ENCODE results near the gene RAB11FIP5.
"Not testable (repeated sequence)": the region's sequence is repeated elsewhere in the genome, so short reads cannot be mapped to it uniquely, and the experiment has no call there.

The RAB11FIP5 gene, protein sequence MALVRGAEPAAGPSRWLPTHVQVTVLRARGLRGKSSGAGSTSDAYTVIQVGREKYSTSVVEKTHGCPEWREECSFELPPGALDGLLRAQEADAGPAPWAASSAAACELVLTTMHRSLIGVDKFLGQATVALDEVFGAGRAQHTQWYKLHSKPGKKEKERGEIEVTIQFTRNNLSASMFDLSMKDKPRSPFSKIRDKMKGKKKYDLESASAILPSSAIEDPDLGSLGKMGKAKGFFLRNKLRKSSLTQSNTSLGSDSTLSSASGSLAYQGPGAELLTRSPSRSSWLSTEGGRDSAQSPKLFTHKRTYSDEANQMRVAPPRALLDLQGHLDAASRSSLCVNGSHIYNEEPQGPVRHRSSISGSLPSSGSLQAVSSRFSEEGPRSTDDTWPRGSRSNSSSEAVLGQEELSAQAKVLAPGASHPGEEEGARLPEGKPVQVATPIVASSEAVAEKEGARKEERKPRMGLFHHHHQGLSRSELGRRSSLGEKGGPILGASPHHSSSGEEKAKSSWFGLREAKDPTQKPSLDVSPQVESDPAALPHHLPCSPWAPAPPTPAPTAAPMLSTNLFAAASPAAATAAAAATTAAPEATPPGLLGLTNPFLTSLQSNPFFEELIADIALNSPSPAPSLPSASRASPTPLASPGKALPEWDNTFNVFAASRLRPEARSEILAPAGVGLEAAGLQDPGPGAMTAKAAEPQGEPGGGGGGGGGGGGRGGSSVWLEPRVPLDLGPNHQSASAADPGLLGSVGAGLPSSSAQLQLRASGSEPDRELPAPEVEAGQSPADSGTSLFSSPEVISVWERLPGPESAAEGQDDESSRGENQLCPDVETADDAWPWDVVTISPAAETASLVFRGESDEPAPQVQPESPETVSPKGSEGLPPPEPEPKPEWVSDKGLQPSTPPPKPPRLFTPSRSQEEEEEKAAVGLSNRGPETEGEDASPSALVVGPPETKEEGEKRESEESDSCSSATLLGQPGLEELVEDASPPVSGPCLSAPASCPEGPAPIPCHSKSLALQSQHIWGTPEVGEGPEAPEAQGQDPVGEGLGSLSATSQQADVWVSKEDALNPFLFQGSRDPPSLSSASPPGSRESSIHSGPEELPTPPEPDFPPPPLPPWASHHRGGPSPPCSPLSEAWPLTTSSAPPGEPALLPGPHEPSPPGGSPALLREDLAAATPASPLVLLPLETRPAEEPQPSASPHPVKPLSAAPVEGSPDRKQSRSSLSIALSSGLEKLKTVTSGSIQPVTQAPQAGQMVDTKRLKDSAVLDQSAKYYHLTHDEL (N-terminal part only)

GRCh38 chr2:73112913-73113854, at the start of gene RAB11FIP5:
TSS of gene RAB11FIP5 (minus strand) at chr2:73112948. CDS start at chr2:73112777, 171 bp downstream.
- peaks cover 28% of the 10 kb centered on the region for H3K4me1 Mint-ChIP-seq (ENCODE audit: low read depth)
- no peaks in the 10 kb centered on the region for H3K9me3 Mint-ChIP-seq
- peak within 1 kb of the TSS; percentile 75 for H3K4me3 Mint-ChIP-seq
- H3K27me3 Mint-ChIP-seq = peaks cover 10% of the 10 kb centered on the region
- H3K27ac Mint-ChIP-seq = peak within 1 kb of the TSS; percentile 80
- no peaks in the 10 kb centered on the region for H3K36me3 Mint-ChIP-seq (ENCODE audit: low read depth)

DNA sequence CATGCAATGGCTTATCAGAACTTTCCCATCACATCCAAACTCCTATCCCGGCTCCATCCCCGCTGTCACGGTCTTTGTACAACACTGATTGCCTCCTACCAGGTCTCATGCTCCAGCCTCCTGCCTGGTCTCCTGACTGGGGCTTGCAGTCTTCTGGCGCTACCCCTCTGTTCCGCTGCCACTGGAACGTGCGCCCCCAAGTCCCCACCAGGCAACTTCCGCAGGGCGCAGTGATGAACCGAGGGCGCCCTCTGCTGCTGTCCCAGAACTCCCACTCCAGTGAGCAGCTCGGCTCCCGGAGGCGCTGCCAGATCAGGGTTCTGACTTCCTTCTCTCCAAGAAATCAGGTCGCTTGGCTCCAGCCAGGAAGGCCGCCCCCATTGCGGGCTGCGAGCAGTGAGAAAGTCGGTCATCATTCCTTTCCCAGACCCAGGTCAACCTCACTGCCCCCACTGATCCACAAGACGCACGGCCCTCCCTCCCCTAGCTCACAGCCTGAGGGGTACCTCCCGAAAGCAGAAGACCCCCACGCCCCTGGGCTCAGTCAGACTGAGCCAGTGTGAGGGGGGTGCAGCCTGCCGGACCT, 43.9 kb upstream of the RAB11FIP5 start:
- H3K36me3 Mint-ChIP-seq (ENCODE audit: low read depth) = no peaks in the 10 kb centered on the region
- no peaks in the 10 kb centered on the region for H3K9me3 Mint-ChIP-seq
- no peak overlapping the region for H3K4me3 Mint-ChIP-seq
- no peaks in the 10 kb centered on the region for H3K4me1 Mint-ChIP-seq (ENCODE audit: low read depth)
- peaks cover 37% of the 10 kb centered on the region for H3K27me3 Mint-ChIP-seq
- H3K27ac Mint-ChIP-seq = no peak overlapping the region

GRCh38 chr2:73142937-73143336, 30.2 kb upstream of the RAB11FIP5 start:
- no peaks in the 10 kb centered on the region for H3K36me3 Mint-ChIP-seq (ENCODE audit: low read depth)
- no peaks in the 10 kb centered on the region for H3K9me3 Mint-ChIP-seq
- H3K4me3 Mint-ChIP-seq = no peak overlapping the region
- H3K4me1 Mint-ChIP-seq (ENCODE audit: low read depth) = no peaks in the 10 kb centered on the region
- peaks cover 10% of the 10 kb centered on the region for H3K27me3 Mint-ChIP-seq
- no peak overlapping the region for H3K27ac Mint-ChIP-seq

- Mint-ChIP-seq H3K4me1 (ENCODE audit: low read depth) (no peaks in the 10 kb centered on the region), H3K4me3 (no peak overlapping the region), H3K27me3 (peaks cover 8% of the 10 kb centered on the region), H3K9me3 (no peaks in the 10 kb centered on the region), H3K27ac (no peak overlapping the region), H3K36me3 (ENCODE audit: low read depth) (no peaks in the 10 kb centered on the region)
These were observed 29.1 kb upstream of the RAB11FIP5 start for GRCh38 chr2:73141896-73142295.

GRCh38 chr2:73135236-73135635, 22.5 kb upstream of the RAB11FIP5 start:
- no peaks in the 10 kb centered on the region for H3K4me1 Mint-ChIP-seq (ENCODE audit: low read depth)

GRCh38 chr2:73134471-73134870, 21.7 kb upstream of the RAB11FIP5 start:
- H3K27me3 Mint-ChIP-seq = peaks cover 3% of the 10 kb centered on the region

More at GRCh38 chr2:73135236-73135635, 22.5 kb upstream of the RAB11FIP5 start:
- Mint-ChIP-seq H3K27me3 (peaks cover 3% of the 10 kb centered on the region), H3K4me3 (no peak overlapping the region), H3K27ac (no peak overlapping the region), H3K36me3 (ENCODE audit: low read depth) (no peaks in the 10 kb centered on the region), H3K9me3 (no peaks in the 10 kb centered on the region)

GRCh38 chr2:73133566-73134197, 20.9 kb upstream of the RAB11FIP5 start:
- Mint-ChIP-seq H3K27me3 (peaks cover 7% of the 10 kb centered on the region), H3K4me3 (no peak overlapping the region), H3K36me3 (ENCODE audit: low read depth) (no peaks in the 10 kb centered on the region), H3K9me3 (no peaks in the 10 kb centered on the region), H3K4me1 (ENCODE audit: low read depth) (no peaks in the 10 kb centered on the region), H3K27ac (no peak overlapping the region)

More at GRCh38 chr2:73134471-73134870, 21.7 kb upstream of the RAB11FIP5 start:
- Mint-ChIP-seq H3K4me1 (ENCODE audit: low read depth) (no peaks in the 10 kb centered on the region), H3K4me3 (no peak overlapping the region), H3K9me3 (no peaks in the 10 kb centered on the region), H3K36me3 (ENCODE audit: low read depth) (no peaks in the 10 kb centered on the region), H3K27ac (no peak overlapping the region)

GRCh38 chr2:73131807-73132206, 19.1 kb upstream of the RAB11FIP5 start:
- H3K4me1 Mint-ChIP-seq (ENCODE audit: low read depth) = no peaks in the 10 kb centered on the region
- H3K27ac Mint-ChIP-seq = no peak overlapping the region
- H3K36me3 Mint-ChIP-seq (ENCODE audit: low read depth) = no peaks in the 10 kb centered on the region
- peaks cover 11% of the 10 kb centered on the region for H3K27me3 Mint-ChIP-seq
- H3K4me3 Mint-ChIP-seq = no peak overlapping the region
- no peaks in the 10 kb centered on the region for H3K9me3 Mint-ChIP-seq

DNA sequence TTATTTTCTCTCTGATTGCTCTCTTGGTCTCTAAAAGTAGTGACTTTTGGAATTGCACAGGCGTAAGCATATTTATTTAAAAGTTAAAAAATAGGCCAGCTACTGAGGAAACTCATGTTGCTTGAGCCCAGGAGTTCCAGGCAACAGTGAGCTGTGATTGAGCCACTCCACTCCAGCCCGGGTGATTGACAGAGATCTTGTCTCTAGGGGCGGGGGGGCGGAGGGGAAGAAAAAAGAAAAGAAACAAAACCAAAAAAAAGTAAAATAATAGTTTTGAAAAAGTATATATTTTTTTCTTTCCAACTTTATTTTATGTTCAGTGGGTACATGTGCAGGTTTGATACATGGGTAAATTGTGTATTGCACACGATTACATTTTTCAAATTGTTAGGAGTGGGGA, 18.0 kb upstream of the RAB11FIP5 start:
- no peaks in the 10 kb centered on the region for H3K9me3 Mint-ChIP-seq
- no peaks in the 10 kb centered on the region for H3K36me3 Mint-ChIP-seq (ENCODE audit: low read depth)
- H3K27ac Mint-ChIP-seq = no peak overlapping the region
- H3K4me1 Mint-ChIP-seq (ENCODE audit: low read depth) = no peaks in the 10 kb centered on the region
- H3K4me3 Mint-ChIP-seq = no peak overlapping the region
- H3K27me3 Mint-ChIP-seq = peaks cover 20% of the 10 kb centered on the region

- H3K27ac Mint-ChIP-seq = no peak overlapping the region
- H3K27me3 Mint-ChIP-seq = peaks cover 22% of the 10 kb centered on the region
- no peaks in the 10 kb centered on the region for H3K36me3 Mint-ChIP-seq (ENCODE audit: low read depth)
- no peak overlapping the region for H3K4me3 Mint-ChIP-seq
- H3K4me1 Mint-ChIP-seq (ENCODE audit: low read depth) = no peaks in the 10 kb centered on the region
- no peaks in the 10 kb centered on the region for H3K9me3 Mint-ChIP-seq
These were observed 16.2 kb upstream of the RAB11FIP5 start for GRCh38 chr2:73128841-73129535.

GRCh38 chr2:73122536-73122935, 9.8 kb upstream of the RAB11FIP5 start:
- no peaks in the 10 kb centered on the region for H3K4me1 Mint-ChIP-seq (ENCODE audit: low read depth)
- H3K27me3 Mint-ChIP-seq = peaks cover 35% of the 10 kb centered on the region
- no peak overlapping the region for H3K27ac Mint-ChIP-seq
- no peaks in the 10 kb centered on the region for H3K36me3 Mint-ChIP-seq (ENCODE audit: low read depth)
- H3K4me3 Mint-ChIP-seq = no peak overlapping the region
- H3K9me3 Mint-ChIP-seq = no peaks in the 10 kb centered on the region

DNA sequence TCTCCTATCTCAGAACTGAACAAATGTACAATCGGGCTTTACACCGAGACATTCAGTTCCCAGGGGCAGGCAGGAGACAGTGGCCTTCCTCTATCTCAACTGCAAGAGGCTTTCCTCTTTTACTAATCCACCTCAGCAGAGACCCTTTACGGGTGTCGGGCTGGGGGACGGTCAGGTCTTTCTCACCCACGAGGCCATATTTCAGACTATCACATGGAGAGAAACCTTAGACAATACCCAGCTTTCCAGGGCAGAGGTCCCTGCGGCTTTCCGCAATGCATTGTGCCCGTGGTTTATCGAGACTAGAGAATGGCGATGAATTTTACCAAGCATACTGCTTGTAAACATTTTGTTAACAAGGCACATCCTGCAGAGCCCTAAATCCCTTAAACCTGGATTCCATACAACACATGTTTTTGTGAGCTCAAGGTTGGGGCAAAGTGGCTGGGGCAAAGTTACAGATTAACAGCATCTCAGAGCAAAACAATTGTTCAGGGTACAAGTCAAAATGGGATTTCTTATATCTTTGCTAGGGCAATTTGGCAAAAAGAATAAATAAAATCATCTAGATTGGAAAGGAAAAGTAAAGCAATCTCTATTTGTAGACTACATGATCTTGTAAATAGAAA, 7.0 kb upstream of the RAB11FIP5 start:
- H3K9me3 Mint-ChIP-seq; H3K4me3 Mint-ChIP-seq; H3K27ac Mint-ChIP-seq; H3K36me3 Mint-ChIP-seq (ENCODE audit: low read depth); H3K4me1 Mint-ChIP-seq (ENCODE audit: low read depth): not testable (repeated sequence)
- peaks cover 25% of the 10 kb centered on the region for H3K27me3 Mint-ChIP-seq

Data from stimulated activated naive CD8-positive, alpha-beta T cell treated with anti-CD3 and anti-CD28 coated beads, Interleukin-15, Interleukin-2, amounts not matched to agents 100 ng/mL and 50 ng/mL, for 24 hours (primary cell).